GM12878 (cell line): ENCODE measurements around the gene DUSP11. TPM values are rescaled to one million over a fixed set of nuclear protein-coding genes. Genes with fewer than 3 reads are reported as not detected.

Experiments
- BHLHE40 ChIP-seq, 2 experiments: fragments of 450-650 bp in 1 of 2; IDR thresholded peaks; 2 replicates each; pipeline ENCODE4 v1.6.1; 2011 to 2017; ENCODE audit warnings: low read depth in 2 of 2, borderline replicate concordance in 1 of 2, improper control_type of control experiment in 1 of 2, low read length in 1 of 2, mild to moderate bottlenecking in 1 of 2
- BMI1 ChIP-seq: fragments of 450-650 bp; IDR thresholded peaks from 2 replicates; pipeline ENCODE4 v1.6.1; 2016; ENCODE audit warnings: mild to moderate bottlenecking, moderate library complexity, borderline replicate concordance
- CBX3 ChIP-seq: fragments of 200-600 bp; sonication (generic); IDR thresholded peaks from 2 replicates; pipeline ENCODE4 v1.6.1; 2016; ENCODE audit warnings: low read depth, borderline replicate concordance
- EED ChIP-seq: sonication (generic); IDR thresholded peaks from 2 replicates; pipeline ENCODE4 v1.6.1; 2016; ENCODE audit warnings: antibody characterized with exemption, low read depth
- FOXK2 ChIP-seq: fragments of 450-650 bp; IDR thresholded peaks from 2 replicates; pipeline ENCODE4 v1.6.1; 2017; ENCODE audit warnings: mild to moderate bottlenecking, moderate library complexity
- HCFC1 ChIP-seq: fragments of 150-350 bp; IDR thresholded peaks from 2 replicates; pipeline ENCODE4 v1.6.1; 2014; ENCODE audit warnings: low read length
- SMARCA5 ChIP-seq: fragments of 450-650 bp; IDR thresholded peaks from 2 replicates; pipeline ENCODE4 v1.6.1; 2017; ENCODE audit warnings: mild to moderate bottlenecking
- SMC3 ChIP-seq: IDR thresholded peaks from 2 replicates; pipeline ENCODE4 v1.6.1; 2011; ENCODE audit warnings: low read length, improper control_type of control experiment, borderline replicate concordance
- SPI1 ChIP-seq: IDR thresholded peaks from 2 replicates; pipeline ENCODE4 v1.6.1; 2011; ENCODE audit warnings: low read depth, mild to moderate bottlenecking, low read length, moderate library complexity, borderline replicate concordance; ENCODE audit not compliant: insufficient read depth
- ZNF24 ChIP-seq: fragments of 450-650 bp; IDR thresholded peaks from 2 replicates; pipeline ENCODE4 v1.6.1; 2017; ENCODE audit warnings: antibody characterized with exemption, mild to moderate bottlenecking
- polyA plus RNA-seq, 11 experiments: library from polyadenylated mRNA; depleted of rRNA in 4 of 11; unstranded in 6 of 11; stranded (reverse) in 5 of 11; fragments of >200 nt; fragmentation: Nextera tagmentation in 4 of 11; fragmentation: Illumina TruSeq in 1 of 11; extraction: Ambion mirVana in 4 of 11; extraction: Trizol in 1 of 11; gene quantifications; 1 replicate in 1 of 11; 2 replicates in 10 of 11; pipeline versions ENCODE4 v1.2.1 to v1.2.3, GENCODE V29; 2011 to 2016; ENCODE audit warnings: inconsistent platforms in 2 of 11, missing spikeins in 2 of 11, low read depth in 1 of 11
- total RNA-seq, 4 experiments: library from RNA; depleted of rRNA in 3 of 4; stranded (reverse); fragments of >200 nt in 3 of 4; fragmentation: Illumina TruSeq in 1 of 4; extraction: Trizol in 1 of 4; gene quantifications; 2 replicates each; pipeline versions ENCODE4 v1.2.1 to v1.2.3, GENCODE V29; 2013 to 2021
- TF ChIP-seq, protein P1 (sequence below): fragments of 450-650 bp; formaldehyde crosslinking; IDR thresholded peaks from 2 replicates; pipeline ENCODE4 v1.5.0; 2022; ENCODE audit warnings: mild to moderate bottlenecking, missing genetic modification characterization
- TF ChIP-seq, protein P2 (sequence below): IDR thresholded peaks from 2 replicates; pipeline ENCODE4 v1.6.1; 2012; ENCODE audit warnings: improper control_type of control experiment, low read depth, low read length; ENCODE audit not compliant: insufficient replicate concordance
- TF ChIP-seq, protein P3 (sequence below): fragments of 450-650 bp; IDR thresholded peaks from 2 replicates; pipeline ENCODE4 v1.6.1; 2016; ENCODE audit warnings: mild to moderate bottlenecking
- TF ChIP-seq, protein P4 (sequence below): fragments of 450-650 bp; IDR thresholded peaks from 2 replicates; pipeline ENCODE4 v1.6.1; 2016; ENCODE audit warnings: mild to moderate bottlenecking, moderate library complexity, borderline replicate concordance

The DUSP11 gene
- total and polyA plus RNA-seq, 10 of the 15 experiments (the other 5 are each of a cell fraction or from before 2014, with no cell fraction given) = 26.4 to 78.4 (median 47.9) TPM

DNA sequence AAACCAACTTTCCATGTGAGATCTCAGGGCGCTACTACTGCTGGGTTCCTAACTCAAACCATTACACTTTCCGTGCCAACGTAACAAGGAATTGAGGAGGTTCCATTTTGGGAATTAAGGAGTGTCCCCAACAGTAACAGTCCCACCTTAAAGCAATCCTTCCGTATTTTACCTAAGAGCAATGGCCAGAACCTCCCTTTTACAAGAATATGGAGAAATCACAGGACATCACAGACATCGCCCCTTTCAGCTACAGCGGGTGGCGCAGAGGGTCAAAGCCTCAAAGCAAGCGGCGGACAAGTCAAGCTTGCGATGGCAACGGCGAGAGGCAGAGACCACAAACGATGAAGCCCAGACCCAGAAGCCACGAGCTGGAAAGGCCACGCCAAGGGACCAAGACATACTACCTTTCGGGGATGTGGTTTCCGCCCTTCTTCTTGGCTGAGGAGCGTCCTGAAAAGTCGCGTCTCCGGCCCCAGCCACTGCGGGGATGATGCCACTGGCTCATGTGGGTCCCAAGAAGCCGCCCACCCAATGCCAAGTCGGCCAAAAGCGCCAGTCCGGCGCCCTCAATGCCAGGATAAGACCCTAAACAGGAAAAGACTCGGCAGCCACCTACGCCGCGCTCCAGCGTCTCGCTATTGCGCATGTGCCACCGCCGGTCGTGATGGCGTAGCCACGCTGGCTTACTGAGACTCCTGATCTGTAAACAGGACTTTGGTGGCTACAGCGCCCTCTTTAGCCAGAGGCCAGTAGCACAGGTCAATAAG is at the start of gene DUSP11 (continued):
- TF ChIP-seq SMARCA5 (peak; percentile 85; the same call in 1 of the 2 replicates), ZNF24 (no peak), BMI1 (no peak), SPI1 (no peak), CBX3 (no peak), BHLHE40 (IDR thresholded peaks at IDR 0.05; ENCODE audit: borderline replicate concordance in 1 of 2, low read depth in 2 of 2, low read length in 1 of 2) (peak; percentile 53 to 71; a peak in 3 of 4 replicates), FOXK2 (peak; percentile 92), SMC3 (peak; percentile 59), HCFC1 (peak; percentile 30; the same call in 1 of the 2 replicates), EED (no peak)
- TF ChIP-seq, protein P1, sequence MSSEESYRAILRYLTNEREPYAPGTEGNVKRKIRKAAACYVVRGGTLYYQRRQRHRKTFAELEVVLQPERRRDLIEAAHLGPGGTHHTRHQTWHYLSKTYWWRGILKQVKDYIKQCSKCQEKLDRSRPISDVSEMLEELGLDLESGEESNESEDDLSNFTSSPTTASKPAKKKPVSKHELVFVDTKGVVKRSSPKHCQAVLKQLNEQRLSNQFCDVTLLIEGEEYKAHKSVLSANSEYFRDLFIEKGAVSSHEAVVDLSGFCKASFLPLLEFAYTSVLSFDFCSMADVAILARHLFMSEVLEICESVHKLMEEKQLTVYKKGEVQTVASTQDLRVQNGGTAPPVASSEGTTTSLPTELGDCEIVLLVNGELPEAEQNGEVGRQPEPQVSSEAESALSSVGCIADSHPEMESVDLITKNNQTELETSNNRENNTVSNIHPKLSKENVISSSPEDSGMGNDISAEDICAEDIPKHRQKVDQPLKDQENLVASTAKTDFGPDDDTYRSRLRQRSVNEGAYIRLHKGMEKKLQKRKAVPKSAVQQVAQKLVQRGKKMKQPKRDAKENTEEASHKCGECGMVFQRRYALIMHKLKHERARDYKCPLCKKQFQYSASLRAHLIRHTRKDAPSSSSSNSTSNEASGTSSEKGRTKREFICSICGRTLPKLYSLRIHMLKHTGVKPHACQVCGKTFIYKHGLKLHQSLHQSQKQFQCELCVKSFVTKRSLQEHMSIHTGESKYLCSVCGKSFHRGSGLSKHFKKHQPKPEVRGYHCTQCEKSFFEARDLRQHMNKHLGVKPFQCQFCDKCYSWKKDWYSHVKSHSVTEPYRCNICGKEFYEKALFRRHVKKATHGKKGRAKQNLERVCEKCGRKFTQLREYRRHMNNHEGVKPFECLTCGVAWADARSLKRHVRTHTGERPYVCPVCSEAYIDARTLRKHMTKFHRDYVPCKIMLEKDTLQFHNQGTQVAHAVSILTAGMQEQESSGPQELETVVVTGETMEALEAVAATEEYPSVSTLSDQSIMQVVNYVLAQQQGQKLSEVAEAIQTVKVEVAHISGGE (CRISPR knock-in tag) = no peak
- TF ChIP-seq, protein P2, sequence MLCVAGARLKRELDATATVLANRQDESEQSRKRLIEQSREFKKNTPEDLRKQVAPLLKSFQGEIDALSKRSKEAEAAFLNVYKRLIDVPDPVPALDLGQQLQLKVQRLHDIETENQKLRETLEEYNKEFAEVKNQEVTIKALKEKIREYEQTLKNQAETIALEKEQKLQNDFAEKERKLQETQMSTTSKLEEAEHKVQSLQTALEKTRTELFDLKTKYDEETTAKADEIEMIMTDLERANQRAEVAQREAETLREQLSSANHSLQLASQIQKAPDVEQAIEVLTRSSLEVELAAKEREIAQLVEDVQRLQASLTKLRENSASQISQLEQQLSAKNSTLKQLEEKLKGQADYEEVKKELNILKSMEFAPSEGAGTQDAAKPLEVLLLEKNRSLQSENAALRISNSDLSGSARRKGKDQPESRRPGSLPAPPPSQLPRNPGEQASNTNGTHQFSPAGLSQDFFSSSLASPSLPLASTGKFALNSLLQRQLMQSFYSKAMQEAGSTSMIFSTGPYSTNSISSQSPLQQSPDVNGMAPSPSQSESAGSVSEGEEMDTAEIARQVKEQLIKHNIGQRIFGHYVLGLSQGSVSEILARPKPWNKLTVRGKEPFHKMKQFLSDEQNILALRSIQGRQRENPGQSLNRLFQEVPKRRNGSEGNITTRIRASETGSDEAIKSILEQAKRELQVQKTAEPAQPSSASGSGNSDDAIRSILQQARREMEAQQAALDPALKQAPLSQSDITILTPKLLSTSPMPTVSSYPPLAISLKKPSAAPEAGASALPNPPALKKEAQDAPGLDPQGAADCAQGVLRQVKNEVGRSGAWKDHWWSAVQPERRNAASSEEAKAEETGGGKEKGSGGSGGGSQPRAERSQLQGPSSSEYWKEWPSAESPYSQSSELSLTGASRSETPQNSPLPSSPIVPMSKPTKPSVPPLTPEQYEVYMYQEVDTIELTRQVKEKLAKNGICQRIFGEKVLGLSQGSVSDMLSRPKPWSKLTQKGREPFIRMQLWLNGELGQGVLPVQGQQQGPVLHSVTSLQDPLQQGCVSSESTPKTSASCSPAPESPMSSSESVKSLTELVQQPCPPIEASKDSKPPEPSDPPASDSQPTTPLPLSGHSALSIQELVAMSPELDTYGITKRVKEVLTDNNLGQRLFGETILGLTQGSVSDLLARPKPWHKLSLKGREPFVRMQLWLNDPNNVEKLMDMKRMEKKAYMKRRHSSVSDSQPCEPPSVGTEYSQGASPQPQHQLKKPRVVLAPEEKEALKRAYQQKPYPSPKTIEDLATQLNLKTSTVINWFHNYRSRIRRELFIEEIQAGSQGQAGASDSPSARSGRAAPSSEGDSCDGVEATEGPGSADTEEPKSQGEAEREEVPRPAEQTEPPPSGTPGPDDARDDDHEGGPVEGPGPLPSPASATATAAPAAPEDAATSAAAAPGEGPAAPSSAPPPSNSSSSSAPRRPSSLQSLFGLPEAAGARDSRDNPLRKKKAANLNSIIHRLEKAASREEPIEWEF = no peak
- TF ChIP-seq, protein P3, sequence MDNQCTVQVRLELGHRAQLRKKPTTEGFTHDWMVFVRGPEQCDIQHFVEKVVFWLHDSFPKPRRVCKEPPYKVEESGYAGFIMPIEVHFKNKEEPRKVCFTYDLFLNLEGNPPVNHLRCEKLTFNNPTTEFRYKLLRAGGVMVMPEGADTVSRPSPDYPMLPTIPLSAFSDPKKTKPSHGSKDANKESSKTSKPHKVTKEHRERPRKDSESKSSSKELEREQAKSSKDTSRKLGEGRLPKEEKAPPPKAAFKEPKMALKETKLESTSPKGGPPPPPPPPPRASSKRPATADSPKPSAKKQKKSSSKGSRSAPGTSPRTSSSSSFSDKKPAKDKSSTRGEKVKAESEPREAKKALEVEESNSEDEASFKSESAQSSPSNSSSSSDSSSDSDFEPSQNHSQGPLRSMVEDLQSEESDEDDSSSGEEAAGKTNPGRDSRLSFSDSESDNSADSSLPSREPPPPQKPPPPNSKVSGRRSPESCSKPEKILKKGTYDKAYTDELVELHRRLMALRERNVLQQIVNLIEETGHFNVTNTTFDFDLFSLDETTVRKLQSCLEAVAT = peak; percentile 24; the same call in 1 of the 2 replicates
- TF ChIP-seq, protein P4, sequence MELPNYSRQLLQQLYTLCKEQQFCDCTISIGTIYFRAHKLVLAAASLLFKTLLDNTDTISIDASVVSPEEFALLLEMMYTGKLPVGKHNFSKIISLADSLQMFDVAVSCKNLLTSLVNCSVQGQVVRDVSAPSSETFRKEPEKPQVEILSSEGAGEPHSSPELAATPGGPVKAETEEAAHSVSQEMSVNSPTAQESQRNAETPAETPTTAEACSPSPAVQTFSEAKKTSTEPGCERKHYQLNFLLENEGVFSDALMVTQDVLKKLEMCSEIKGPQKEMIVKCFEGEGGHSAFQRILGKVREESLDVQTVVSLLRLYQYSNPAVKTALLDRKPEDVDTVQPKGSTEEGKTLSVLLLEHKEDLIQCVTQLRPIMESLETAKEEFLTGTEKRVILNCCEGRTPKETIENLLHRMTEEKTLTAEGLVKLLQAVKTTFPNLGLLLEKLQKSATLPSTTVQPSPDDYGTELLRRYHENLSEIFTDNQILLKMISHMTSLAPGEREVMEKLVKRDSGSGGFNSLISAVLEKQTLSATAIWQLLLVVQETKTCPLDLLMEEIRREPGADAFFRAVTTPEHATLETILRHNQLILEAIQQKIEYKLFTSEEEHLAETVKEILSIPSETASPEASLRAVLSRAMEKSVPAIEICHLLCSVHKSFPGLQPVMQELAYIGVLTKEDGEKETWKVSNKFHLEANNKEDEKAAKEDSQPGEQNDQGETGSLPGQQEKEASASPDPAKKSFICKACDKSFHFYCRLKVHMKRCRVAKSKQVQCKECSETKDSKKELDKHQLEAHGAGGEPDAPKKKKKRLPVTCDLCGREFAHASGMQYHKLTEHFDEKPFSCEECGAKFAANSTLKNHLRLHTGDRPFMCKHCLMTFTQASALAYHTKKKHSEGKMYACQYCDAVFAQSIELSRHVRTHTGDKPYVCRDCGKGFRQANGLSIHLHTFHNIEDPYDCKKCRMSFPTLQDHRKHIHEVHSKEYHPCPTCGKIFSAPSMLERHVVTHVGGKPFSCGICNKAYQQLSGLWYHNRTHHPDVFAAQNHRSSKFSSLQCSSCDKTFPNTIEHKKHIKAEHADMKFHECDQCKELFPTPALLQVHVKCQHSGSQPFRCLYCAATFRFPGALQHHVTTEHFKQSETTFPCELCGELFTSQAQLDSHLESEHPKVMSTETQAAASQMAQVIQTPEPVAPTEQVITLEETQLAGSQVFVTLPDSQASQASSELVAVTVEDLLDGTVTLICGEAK = peak; percentile 65; the same call in 1 of the 2 replicates
